NCI-H146 (cell line): ENCODE measurements around the gene ANXA6.
"Not testable (repeated sequence)": the region's sequence is repeated elsewhere in the genome, so short reads cannot be mapped to it uniquely, and the experiment has no call there.

Source experiments
- DNase-seq: peaks from one replicate; lab custom pipeline; 2025; lab: John Stamatoyannopoulos, UW

Gene ANXA6

GRCh38 chr5:151180291-151180690 is 22.7 kb upstream of the ANXA6 start:
- no peak for DNase-seq

- no peak for DNase-seq
Measured at GRCh38 chr5:151179489-151179840, 21.9 kb upstream of the ANXA6 start.

GRCh38 chr5:151178777-151179488 is 21.4 kb upstream of the ANXA6 start:
- DNase-seq, result no peak

GRCh38 chr5:151178372-151178771 is 20.8 kb upstream of the ANXA6 start:
- DNase-seq, result no peak

- DNase-seq, result not testable (repeated sequence)
Measured at GRCh38 chr5:151176268-151176667, 18.7 kb upstream of the ANXA6 start.

- no peak for DNase-seq
Measured at GRCh38 chr5:151174612-151175101, 17.1 kb upstream of the ANXA6 start.

- no peak for DNase-seq
Measured at GRCh38 chr5:151173711-151174611, 16.4 kb upstream of the ANXA6 start.

GRCh38 chr5:151171529-151171928 is 13.9 kb upstream of the ANXA6 start:
- DNase-seq, result no peak

- DNase-seq, result no peak
Measured at GRCh38 chr5:151168602-151169344, 11.2 kb upstream of the ANXA6 start.

GRCh38 chr5:151167022-151167421 is 9.4 kb upstream of the ANXA6 start:
- DNase-seq, result no peak

GRCh38 chr5:151164687-151165392 is 7.3 kb upstream of the ANXA6 start:
- peak; percentile 48 for DNase-seq

GRCh38 chr5:151162776-151163175 is 5.2 kb upstream of the ANXA6 start:
- no peak for DNase-seq

GRCh38 chr5:151159649-151160373 is 2.2 kb upstream of the ANXA6 start:
- no peak for DNase-seq

- peak; percentile 58 for DNase-seq
Measured at GRCh38 chr5:151158287-151158661, 695 bp upstream of the ANXA6 start.

GRCh38 chr5:151156507-151157420 is 815 bp downstream of the ANXA6 start:
- DNase-seq, result peak; percentile 9

GRCh38 chr5:151155775-151156506 is 1.6 kb downstream of the ANXA6 start:
- DNase-seq, result no peak

- DNase-seq, result no peak
Measured at GRCh38 chr5:151154931-151155774, 2.4 kb downstream of the ANXA6 start.

- DNase-seq, result no peak
Measured at GRCh38 chr5:151153766-151154272, 3.8 kb downstream of the ANXA6 start.
